ENCODE measurements around the gene DESI2. TPM values are rescaled to one million over a fixed set of nuclear protein-coding genes. Genes with fewer than 3 reads are reported as not detected.
A peak's percentile ranks its signal among the peaks of the same experiment; 100 is the strongest.

Gene DESI2
- total RNA-seq, 4 donors from 2014 or later = 49.5 to 71.2 (median 57.5) TPM

DNA sequence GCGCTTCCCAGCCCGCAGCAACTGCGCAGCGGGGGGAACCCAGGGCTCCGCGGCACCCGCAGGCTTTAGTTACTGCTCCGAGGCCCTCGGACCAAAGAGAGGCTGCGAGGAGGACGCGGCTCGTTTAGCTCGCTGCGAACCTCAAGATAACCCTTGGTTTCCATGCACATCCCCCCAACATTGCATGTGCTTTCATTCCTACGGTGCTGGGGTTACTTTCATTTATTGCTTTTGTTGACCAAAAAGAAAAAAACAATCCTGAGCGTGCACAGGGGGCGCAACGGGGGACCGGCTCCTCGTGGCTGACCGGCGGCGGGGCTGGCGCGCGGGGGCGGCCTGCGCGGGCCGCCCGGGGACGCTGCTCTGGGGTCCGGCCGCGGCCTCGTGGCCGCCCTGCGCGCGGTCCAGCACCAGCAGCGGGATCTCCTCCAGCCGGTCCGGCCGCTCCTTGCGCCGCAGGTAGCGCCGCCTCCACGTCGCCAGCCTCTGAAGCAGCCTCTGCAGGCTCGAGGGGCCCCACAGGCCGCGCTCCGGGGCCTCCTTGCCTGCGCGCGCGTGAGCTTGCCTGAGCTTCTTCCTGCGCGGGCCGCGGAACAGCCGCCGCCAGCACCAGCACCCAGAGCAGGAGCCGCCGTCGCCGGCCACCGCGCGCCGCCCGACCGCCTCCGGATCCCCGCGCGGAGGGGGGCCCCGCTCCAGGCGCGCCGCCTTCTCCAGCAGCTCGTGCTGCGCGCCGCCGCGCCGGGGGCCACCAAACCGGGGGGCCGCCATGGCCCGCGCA is 77.4 kb downstream of the DESI2 start:
- TF ChIP-seq POLR2A (IDR thresholded peaks at IDR 0.05) = peak in 1 of 2 donors; percentile 10
- TF ChIP-seq, protein P1, sequence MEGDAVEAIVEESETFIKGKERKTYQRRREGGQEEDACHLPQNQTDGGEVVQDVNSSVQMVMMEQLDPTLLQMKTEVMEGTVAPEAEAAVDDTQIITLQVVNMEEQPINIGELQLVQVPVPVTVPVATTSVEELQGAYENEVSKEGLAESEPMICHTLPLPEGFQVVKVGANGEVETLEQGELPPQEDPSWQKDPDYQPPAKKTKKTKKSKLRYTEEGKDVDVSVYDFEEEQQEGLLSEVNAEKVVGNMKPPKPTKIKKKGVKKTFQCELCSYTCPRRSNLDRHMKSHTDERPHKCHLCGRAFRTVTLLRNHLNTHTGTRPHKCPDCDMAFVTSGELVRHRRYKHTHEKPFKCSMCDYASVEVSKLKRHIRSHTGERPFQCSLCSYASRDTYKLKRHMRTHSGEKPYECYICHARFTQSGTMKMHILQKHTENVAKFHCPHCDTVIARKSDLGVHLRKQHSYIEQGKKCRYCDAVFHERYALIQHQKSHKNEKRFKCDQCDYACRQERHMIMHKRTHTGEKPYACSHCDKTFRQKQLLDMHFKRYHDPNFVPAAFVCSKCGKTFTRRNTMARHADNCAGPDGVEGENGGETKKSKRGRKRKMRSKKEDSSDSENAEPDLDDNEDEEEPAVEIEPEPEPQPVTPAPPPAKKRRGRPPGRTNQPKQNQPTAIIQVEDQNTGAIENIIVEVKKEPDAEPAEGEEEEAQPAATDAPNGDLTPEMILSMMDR (IDR thresholded peaks at IDR 0.05) = no peak
- no peaks in the 10 kb centered on the region for H3K36me3 ChIP-seq
- peak; percentile 45 to 56 for DNase-seq
- intact Hi-C loops (cut with DNase I) = no loop called here
- H3K9me3 ChIP-seq = no peaks in the 10 kb centered on the region
- 1 to 3% methylated on average over 15 to 46 of the region's 94 CpGs for WGBS, 2 donors
- H3K4me3 ChIP-seq (replicated peaks in 1 of 3) = peak overlapping the region in 2 of 3 donors; percentile 25 to 43
- H3K27ac ChIP-seq = no peak overlapping the region
- H3K27me3 ChIP-seq = no peaks in the 10 kb centered on the region
- no peaks in the 10 kb centered on the region for H3K4me1 ChIP-seq

DNA sequence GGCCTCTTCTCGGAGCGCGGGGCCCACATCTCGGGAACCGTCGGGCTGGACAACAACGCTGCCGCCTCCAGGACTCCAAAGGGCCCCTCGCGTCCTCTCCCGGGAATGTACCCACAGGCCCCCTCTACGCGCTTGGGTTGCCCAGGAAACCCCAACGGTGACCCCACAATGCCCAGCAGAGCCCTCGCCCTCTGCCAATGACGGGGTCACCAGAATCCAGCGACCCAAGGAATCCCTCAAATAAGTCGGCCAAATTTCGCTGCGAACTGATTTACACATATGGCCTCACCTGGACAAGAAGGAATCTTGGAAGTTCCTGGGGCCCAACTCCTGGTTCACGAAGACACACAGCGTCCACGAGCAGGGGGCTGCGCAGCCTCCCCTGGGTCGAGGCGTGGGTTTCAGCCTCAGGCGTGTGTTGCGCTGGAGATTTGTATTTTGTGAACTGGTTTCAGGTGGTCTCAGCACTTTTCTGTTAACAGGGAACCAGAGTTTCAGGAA is 78.1 kb downstream of the DESI2 start:
- no peaks in the 10 kb centered on the region for H3K36me3 ChIP-seq
- no peaks in the 10 kb centered on the region for H3K4me1 ChIP-seq
- TF ChIP-seq POLR2A (IDR thresholded peaks at IDR 0.05) = no peak
- TF ChIP-seq, protein P1 (IDR thresholded peaks at IDR 0.05) = no peak
- intact Hi-C loops (cut with DNase I) = no loop called here
- no peak overlapping the region for H3K27ac ChIP-seq
- H3K9me3 ChIP-seq = no peaks in the 10 kb centered on the region
- no peaks in the 10 kb centered on the region for H3K27me3 ChIP-seq
- 62 to 85% methylated on average over 13 to 17 of the region's 28 CpGs for WGBS, 2 donors
- peak overlapping the region in 1 of 3 donors; percentile 43 for H3K4me3 ChIP-seq (replicated peaks in 1 of 3)
- no peak for DNase-seq

DNA sequence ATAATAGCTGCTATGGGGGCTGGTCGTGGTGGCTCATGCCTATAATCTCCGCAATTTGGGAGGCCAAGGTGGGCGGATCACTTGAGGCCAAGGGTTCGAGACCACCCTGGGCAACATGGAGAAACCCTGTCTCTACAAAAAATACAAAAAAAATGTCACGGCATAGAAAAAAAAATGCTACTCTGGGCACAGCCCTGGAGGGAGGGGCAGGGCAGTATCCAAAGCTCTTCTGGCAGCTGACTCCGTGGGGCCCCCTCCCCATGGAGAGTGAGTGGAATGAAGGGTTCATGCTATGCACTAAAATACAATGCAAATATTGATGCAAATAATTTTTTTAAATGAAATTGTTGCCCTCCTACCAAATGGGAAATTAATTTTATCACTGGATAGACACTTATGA is 78.7 kb downstream of the DESI2 start:
- no peaks in the 10 kb centered on the region for H3K27me3 ChIP-seq
- H3K27ac ChIP-seq = no peak overlapping the region
- no peaks in the 10 kb centered on the region for H3K36me3 ChIP-seq
- TF ChIP-seq, protein P1 (IDR thresholded peaks at IDR 0.05) = no peak
- no peak for TF ChIP-seq POLR2A (IDR thresholded peaks at IDR 0.05)
- intact Hi-C loops (cut with DNase I) = no loop called here
- no peaks in the 10 kb centered on the region for H3K4me1 ChIP-seq
- no peaks in the 10 kb centered on the region for H3K9me3 ChIP-seq
- no peak overlapping the region for H3K4me3 ChIP-seq (replicated peaks in 1 of 3)
- DNase-seq = no peak
- 95% methylated on average over 6 of the region's 6 CpGs for WGBS, 2 donors

DNA sequence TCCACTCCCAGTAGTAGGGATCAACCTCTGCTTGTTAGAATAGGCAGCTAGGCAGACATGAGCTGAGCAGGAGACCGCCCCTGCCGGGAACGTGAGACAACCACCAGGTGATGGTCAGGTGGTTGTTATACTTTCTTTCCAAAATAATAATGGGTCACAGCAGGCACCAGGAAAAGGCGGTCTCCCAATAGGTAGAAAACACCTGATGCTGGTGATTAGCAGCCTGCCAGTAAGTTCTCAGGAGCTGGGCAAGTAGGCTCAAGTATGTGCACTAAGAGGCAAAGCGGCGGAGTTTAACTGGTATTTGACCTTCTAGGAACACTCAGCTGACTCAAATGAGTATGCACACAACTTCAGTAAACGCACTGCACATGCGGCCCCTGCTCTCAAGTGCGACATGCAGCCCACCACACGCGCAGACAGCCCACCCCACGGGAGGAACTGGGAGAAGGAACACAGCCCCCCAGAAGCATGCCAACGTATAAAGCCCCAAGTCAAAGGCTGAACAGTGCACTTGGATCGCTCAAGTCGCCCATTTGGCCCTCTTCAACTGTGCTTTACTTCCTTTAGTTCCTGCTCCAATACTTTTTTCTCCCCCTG is 80.0 kb downstream of the DESI2 start:
- DNase-seq = no peak
- 69 to 72% methylated on average over 15 of the region's 15 CpGs for WGBS, 2 donors
- Histone ChIP-seq H3K4me1 (no peaks in the 10 kb centered on the region), H3K4me3 (replicated peaks in 1 of 3) (no peak overlapping the region), H3K27ac (no peak overlapping the region), H3K36me3 (no peaks in the 10 kb centered on the region), H3K9me3 (no peaks in the 10 kb centered on the region), H3K27me3 (no peaks in the 10 kb centered on the region)
- TF ChIP-seq, protein P1 (IDR thresholded peaks at IDR 0.05) = no peak
- TF ChIP-seq POLR2A (IDR thresholded peaks at IDR 0.05) = no peak
- intact Hi-C loops (cut with DNase I) = no loop called here

DNA sequence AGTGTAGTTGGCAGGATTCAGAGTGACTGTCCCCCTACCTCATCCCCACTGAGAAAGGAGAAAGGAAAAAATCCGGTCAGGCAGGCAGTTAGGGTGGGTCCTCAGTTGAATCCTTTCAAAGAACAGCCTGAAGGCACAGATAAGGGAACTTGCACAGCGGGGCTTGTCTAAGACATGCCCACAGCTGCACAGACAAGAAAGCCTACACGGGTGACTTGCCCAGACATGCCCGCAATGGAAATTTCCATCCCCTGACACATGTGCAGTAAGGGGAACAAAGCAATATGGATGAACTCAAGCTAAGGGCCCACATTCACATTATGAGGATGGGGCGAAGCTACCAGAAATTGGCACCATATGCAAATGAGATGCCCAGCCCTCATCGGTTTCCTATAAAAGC is 82.5 kb downstream of the DESI2 start:
- Histone ChIP-seq H3K4me3 (replicated peaks in 1 of 3) (no peak overlapping the region), H3K27me3 (no peaks in the 10 kb centered on the region), H3K4me1 (no peaks in the 10 kb centered on the region), H3K27ac (no peak overlapping the region), H3K36me3 (no peaks in the 10 kb centered on the region), H3K9me3 (no peaks in the 10 kb centered on the region)
- 96 to 97% methylated on average over 6 of the region's 6 CpGs for WGBS, 2 donors
- intact Hi-C loops (cut with DNase I) = no loop called here
- TF ChIP-seq, protein P1 (IDR thresholded peaks at IDR 0.05) = no peak
- no peak for TF ChIP-seq POLR2A (IDR thresholded peaks at IDR 0.05)
- no peak for DNase-seq

All from thyroid gland (tissue), 4 donors.